ENCODE results near the gene LIM2. TPM values are rescaled to one million over a fixed set of nuclear protein-coding genes. Genes with fewer than 3 reads are reported as not detected.

Gene LIM2, protein sequence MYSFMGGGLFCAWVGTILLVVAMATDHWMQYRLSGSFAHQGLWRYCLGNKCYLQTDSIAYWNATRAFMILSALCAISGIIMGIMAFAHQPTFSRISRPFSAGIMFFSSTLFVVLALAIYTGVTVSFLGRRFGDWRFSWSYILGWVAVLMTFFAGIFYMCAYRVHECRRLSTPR
- total RNA-seq (not detected), polyA plus RNA-seq (not detected)
- long read RNA-seq, donor 1, result 0 reads
- long read RNA-seq, donor 2, result 0 reads

GRCh38 chr19:51387924-51388389 is at the start of gene LIM2:
TSS of gene LIM2 (minus strand) at chr19:51387974. CDS start at chr19:51387443, 531 bp downstream.
- Histone ChIP-seq H3K4me3 (no peak within 1 kb of the TSS), H3K4me1 (no peaks in the 10 kb centered on the region), H3K27me3 (ENCODE audit: insufficient read depth in 3 of 3, low read length in 2 of 3) (peaks cover 0 to 3% (median 0%) of the 10 kb centered on the region in 3 donors), H3K36me3 (ENCODE audit: insufficient read depth in 1 of 2, low read depth in 1 of 2) (no peaks in the 10 kb centered on the region), H3K27ac (no peak within 1 kb of the TSS), H3K9me3 (no peaks in the 10 kb centered on the region)
- DNase-seq (no peak), ATAC-seq (no peak)
- WGBS, 3 donors, result 55 to 69% (median 69%) methylated on average over 14 to 15 of the region's 15 CpGs
- intact Hi-C loops (cut with DNase I), result no loop called here
- no peak for TF ChIP-seq CTCF (IDR thresholded peaks at IDR 0.05)

GRCh38 chr19:51434456-51434855 is 46.7 kb upstream of the LIM2 start:
- ATAC-seq (no peak), DNase-seq (no peak)
- TF ChIP-seq CTCF (IDR thresholded peaks at IDR 0.05), result no peak
- intact Hi-C loops (cut with DNase I), result no loop called here
- H3K4me3 ChIP-seq, result no peak overlapping the region
- no peak overlapping the region for H3K27ac ChIP-seq
- H3K36me3 ChIP-seq (ENCODE audit: insufficient read depth in 1 of 2, low read depth in 1 of 2), result no peaks in the 10 kb centered on the region
- H3K9me3 ChIP-seq, result no peaks in the 10 kb centered on the region
- H3K27me3 ChIP-seq (ENCODE audit: insufficient read depth in 3 of 3, low read length in 2 of 3), result peaks cover 2 to 5% (median 4%) of the 10 kb centered on the region in 3 donors
- WGBS, 3 donors, result 82 to 84% (median 83%) methylated on average over 1 of the region's 1 CpG
- no peaks in the 10 kb centered on the region for H3K4me1 ChIP-seq

GRCh38 chr19:51433043-51433442 is 45.3 kb upstream of the LIM2 start:
- DNase-seq (no peak), ATAC-seq (no peak)
- no peaks in the 10 kb centered on the region for H3K9me3 ChIP-seq
- H3K4me1 ChIP-seq, result no peaks in the 10 kb centered on the region
- peaks cover 0 to 4% (median 2%) of the 10 kb centered on the region in 3 donors for H3K27me3 ChIP-seq (ENCODE audit: insufficient read depth in 3 of 3, low read length in 2 of 3)
- intact Hi-C loops (cut with DNase I), result no loop called here
- TF ChIP-seq CTCF (IDR thresholded peaks at IDR 0.05), result no peak
- WGBS, 3 donors, result 48 to 56% (median 49%) methylated on average over 4 of the region's 4 CpGs
- H3K4me3 ChIP-seq, result no peak overlapping the region
- no peak overlapping the region for H3K27ac ChIP-seq
- no peaks in the 10 kb centered on the region for H3K36me3 ChIP-seq (ENCODE audit: insufficient read depth in 1 of 2, low read depth in 1 of 2)

DNA sequence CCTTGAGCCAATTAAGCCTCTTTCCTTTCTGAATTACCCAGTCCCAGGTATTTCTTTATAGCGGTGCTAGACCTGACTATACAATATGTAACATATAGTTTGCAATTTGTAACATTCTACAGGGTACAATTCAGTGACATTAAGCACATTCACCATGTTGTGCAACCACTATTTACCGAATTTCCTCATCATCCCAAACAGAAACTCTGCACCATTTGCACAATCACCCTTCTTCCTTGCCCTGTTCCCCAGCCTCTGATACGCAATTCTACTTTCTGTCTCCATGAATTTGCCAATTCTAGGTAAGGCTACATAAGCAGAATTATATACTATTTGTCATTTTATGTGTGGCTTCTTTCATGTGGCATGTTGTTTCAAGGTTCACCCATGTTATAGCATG is 43.4 kb upstream of the LIM2 start:
- Histone ChIP-seq H3K27me3 (ENCODE audit: insufficient read depth in 3 of 3, low read length in 2 of 3) (peaks cover 0 to 4% (median 1%) of the 10 kb centered on the region in 3 donors), H3K4me1 (no peaks in the 10 kb centered on the region), H3K4me3 (no peak overlapping the region), H3K9me3 (no peaks in the 10 kb centered on the region), H3K36me3 (ENCODE audit: insufficient read depth in 1 of 2, low read depth in 1 of 2) (no peaks in the 10 kb centered on the region), H3K27ac (no peak overlapping the region)
- intact Hi-C loops (cut with DNase I), result no loop called here
- no peak for TF ChIP-seq CTCF (IDR thresholded peaks at IDR 0.05)
- ATAC-seq (no peak), DNase-seq (no peak)
- WGBS, 3 donors, result 46 to 64% (median 54%) methylated on average over 3 of the region's 3 CpGs

GRCh38 chr19:51430221-51430620 is 42.4 kb upstream of the LIM2 start:
- 45 to 61% (median 50%) methylated on average over 3 of the region's 3 CpGs for WGBS, 3 donors

More at GRCh38 chr19:51430221-51430620, 42.4 kb upstream of the LIM2 start:
- Histone ChIP-seq H3K36me3 (ENCODE audit: insufficient read depth in 1 of 2, low read depth in 1 of 2) (no peaks in the 10 kb centered on the region), H3K4me1 (no peaks in the 10 kb centered on the region), H3K27me3 (ENCODE audit: insufficient read depth in 3 of 3, low read length in 2 of 3) (peaks cover 0 to 4% (median 0%) of the 10 kb centered on the region in 3 donors), H3K4me3 (no peak overlapping the region), H3K27ac (no peak overlapping the region), H3K9me3 (no peaks in the 10 kb centered on the region)
- ATAC-seq, result no peak
- TF ChIP-seq CTCF (IDR thresholded peaks at IDR 0.05), result no peak
- no peak for DNase-seq
- intact Hi-C loops (cut with DNase I), result no loop called here

All from psoas muscle (tissue), 8 donors.